ENCODE measurements around the gene FRAT1. TPM values are rescaled to one million over a fixed set of nuclear protein-coding genes. Genes with fewer than 3 reads are reported as not detected.

The FRAT1 gene
- total RNA-seq, 4 donors from 2014 or later = 5.3 to 8.7 (median 6.6) TPM

GRCh38 chr10:97367126-97367649, 48.1 kb downstream of the FRAT1 start:
- Histone ChIP-seq H3K9me3 (no peaks in the 10 kb centered on the region), H3K36me3 (peaks cover 17 to 25% of the 10 kb centered on the region in 2 donors), H3K4me1 (no peaks in the 10 kb centered on the region), H3K4me3 (replicated peaks in 1 of 3) (no peak overlapping the region), H3K27me3 (no peaks in the 10 kb centered on the region), H3K27ac (no peak overlapping the region)
- intact Hi-C loops (cut with DNase I) = no loop called here
- no peak for DNase-seq
- WGBS, 2 donors = 94% methylated on average over 9 to 12 of the region's 12 CpGs
- TF ChIP-seq CTCF (IDR thresholded peaks at IDR 0.05) = no peak
- TF ChIP-seq POLR2A (IDR thresholded peaks at IDR 0.05) = no peak

Small RNAs within 50 kb of the gene (small RNA-seq; reads per million reads assigned to genes)
- not detected for gene RF00017

Other genes starting within 250 kb of the FRAT1 start
- under 1 TPM; under 0.01 to 0.78 (median 0.15) TPM for gene SLIT1, start 133.3 kb upstream of the FRAT1 start, total RNA-seq
- gene ARHGAP19, start 26.6 kb upstream of the FRAT1 start, total RNA-seq = 10 to 100 TPM in 1 of 4 donors, 1 to 10 TPM in 3; 7.0 to 11.0 (median 8.5) TPM
- 10 to 100 TPM; 19.5 to 23.2 (median 21.8) TPM for gene FRAT2, start 15.5 kb downstream of the FRAT1 start, total RNA-seq
- gene RRP12, start 82.1 kb downstream of the FRAT1 start, total RNA-seq = 10 to 100 TPM in 3 of 4 donors, 1 to 10 TPM in 1; 8.3 to 27.4 (median 15.0) TPM
- gene PGAM1, start 106.9 kb downstream of the FRAT1 start, total RNA-seq = 100 to 1,000 TPM; 157 to 269 (median 191) TPM
- 10 to 100 TPM; 23.6 to 51.1 (median 29.2) TPM for gene EXOSC1, start 126.7 kb downstream of the FRAT1 start, total RNA-seq
- 10 to 100 TPM; 36.1 to 52.5 (median 36.5) TPM for gene ZDHHC16, start 126.9 kb downstream of the FRAT1 start, total RNA-seq
- gene MMS19, start 179.2 kb downstream of the FRAT1 start, total RNA-seq = 10 to 100 TPM; 64.7 to 85.7 (median 75.2) TPM
- 10 to 100 TPM in 3 of 4 donors, 1 to 10 TPM in 1; 7.8 to 27.8 (median 20.0) TPM for gene UBTD1, start 179.7 kb downstream of the FRAT1 start, total RNA-seq